HFFc6 (cell line): ENCODE results near the gene DIDO1. TPM values are rescaled to one million over a fixed set of nuclear protein-coding genes. Genes with fewer than 3 reads are reported as not detected.

ENCODE experiments used
- DNase-seq: peaks from one replicate; pipeline ENCODE4 v3.0.0-alpha.2; 2018
- H3K27ac Mint-ChIP-seq: 2 replicates; pipeline ENCODE4 v1.8.0; 2020; ENCODE audit warnings: mild to moderate bottlenecking, mixed read lengths
- H3K27me3 Mint-ChIP-seq: 2 replicates; pipeline ENCODE4 v1.8.0; 2021; ENCODE audit warnings: mild to moderate bottlenecking, moderate library complexity, mixed read lengths; ENCODE audit not compliant: insufficient read depth
- H3K36me3 Mint-ChIP-seq: 2 replicates; pipeline ENCODE4 v1.8.0; 2021; ENCODE audit warnings: low read depth, mixed read lengths
- H3K4me1 Mint-ChIP-seq: 2 replicates; pipeline ENCODE4 v1.8.0; 2020; ENCODE audit warnings: low read depth, mixed read lengths
- H3K4me3 Mint-ChIP-seq: 2 replicates; pipeline ENCODE4 v1.8.0; 2020; ENCODE audit warnings: mild to moderate bottlenecking, moderate library complexity, mixed read lengths
- H3K9me3 Mint-ChIP-seq: 2 replicates; pipeline ENCODE4 v1.8.0; 2020; ENCODE audit warnings: mild to moderate bottlenecking, mixed read lengths
- total RNA-seq, 6 experiments: library from RNA; stranded (reverse); fragmentation: NEBNext Ultra II Directional; extraction: Animal tissue kit (Norgen Biotek cat#: 25700); gene quantifications; 2 replicates in 1 of 6; 3 replicates in 5 of 6; pipeline ENCODE4 v1.2.3, GENCODE V29; 2021
- TF ChIP-seq, protein P1 (sequence below): fragments of 200-600 bp; sonication (generic); IDR thresholded peaks from 2 replicates; pipeline ENCODE4 v1.5.0; 2021; ENCODE audit warnings: antibody characterized with exemption, mild to moderate bottlenecking

Gene DIDO1
- total RNA-seq, 6 experiments from 2014 or later = 31.9 to 36.1 (median 34.8) TPM

DNA sequence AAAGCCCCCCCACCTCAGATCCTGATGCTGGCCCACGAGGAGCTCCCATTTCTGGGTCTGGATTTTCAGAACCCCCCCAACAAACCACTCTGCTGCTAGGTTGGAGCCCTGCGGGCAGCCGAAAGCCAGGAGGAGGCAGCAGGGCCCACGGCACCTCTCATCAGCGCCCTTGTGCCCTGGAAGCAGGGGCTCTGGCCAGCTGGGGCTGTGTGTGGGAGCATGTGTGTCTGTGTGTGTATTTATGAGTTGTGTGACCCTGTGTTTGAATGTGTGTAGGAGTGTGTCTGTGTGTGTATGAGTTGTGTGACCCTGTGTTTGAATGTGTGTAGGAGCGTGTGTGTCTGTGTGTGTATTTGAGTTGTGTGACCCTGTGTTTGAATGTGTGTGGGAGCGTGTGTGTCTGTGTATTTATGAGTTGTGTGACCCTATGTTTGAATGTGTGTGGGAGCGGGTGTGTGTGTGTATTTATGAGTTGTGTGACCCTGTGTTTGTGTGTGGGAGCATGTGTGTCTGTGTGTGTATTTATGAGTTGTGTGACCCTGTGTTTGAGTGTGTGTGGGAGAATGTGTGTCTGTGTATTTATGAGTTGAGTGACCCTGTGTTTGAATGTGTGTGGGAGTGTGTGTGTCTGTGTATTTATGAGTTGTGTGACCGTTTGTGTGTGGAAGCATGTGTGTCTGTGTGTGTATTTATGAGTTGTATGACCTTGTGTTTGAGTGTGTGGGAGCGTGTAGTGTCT, 45.1 kb upstream of the DIDO1 start:
- Mint-ChIP-seq H3K27me3 (peaks cover 43% of the 10 kb centered on the region), H3K27ac (no peak overlapping the region), H3K4me1 (peaks cover 8% of the 10 kb centered on the region; the same call in 1 of the 2 replicates), H3K4me3 (0 out of 2 replicates have a peak overlapping the region, but pooled peaks have one; percentile 0), H3K9me3 (no peaks in the 10 kb centered on the region), H3K36me3 (no peaks in the 10 kb centered on the region)
- no peak for DNase-seq
- TF ChIP-seq, protein P1, sequence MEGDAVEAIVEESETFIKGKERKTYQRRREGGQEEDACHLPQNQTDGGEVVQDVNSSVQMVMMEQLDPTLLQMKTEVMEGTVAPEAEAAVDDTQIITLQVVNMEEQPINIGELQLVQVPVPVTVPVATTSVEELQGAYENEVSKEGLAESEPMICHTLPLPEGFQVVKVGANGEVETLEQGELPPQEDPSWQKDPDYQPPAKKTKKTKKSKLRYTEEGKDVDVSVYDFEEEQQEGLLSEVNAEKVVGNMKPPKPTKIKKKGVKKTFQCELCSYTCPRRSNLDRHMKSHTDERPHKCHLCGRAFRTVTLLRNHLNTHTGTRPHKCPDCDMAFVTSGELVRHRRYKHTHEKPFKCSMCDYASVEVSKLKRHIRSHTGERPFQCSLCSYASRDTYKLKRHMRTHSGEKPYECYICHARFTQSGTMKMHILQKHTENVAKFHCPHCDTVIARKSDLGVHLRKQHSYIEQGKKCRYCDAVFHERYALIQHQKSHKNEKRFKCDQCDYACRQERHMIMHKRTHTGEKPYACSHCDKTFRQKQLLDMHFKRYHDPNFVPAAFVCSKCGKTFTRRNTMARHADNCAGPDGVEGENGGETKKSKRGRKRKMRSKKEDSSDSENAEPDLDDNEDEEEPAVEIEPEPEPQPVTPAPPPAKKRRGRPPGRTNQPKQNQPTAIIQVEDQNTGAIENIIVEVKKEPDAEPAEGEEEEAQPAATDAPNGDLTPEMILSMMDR = no peak

DNA sequence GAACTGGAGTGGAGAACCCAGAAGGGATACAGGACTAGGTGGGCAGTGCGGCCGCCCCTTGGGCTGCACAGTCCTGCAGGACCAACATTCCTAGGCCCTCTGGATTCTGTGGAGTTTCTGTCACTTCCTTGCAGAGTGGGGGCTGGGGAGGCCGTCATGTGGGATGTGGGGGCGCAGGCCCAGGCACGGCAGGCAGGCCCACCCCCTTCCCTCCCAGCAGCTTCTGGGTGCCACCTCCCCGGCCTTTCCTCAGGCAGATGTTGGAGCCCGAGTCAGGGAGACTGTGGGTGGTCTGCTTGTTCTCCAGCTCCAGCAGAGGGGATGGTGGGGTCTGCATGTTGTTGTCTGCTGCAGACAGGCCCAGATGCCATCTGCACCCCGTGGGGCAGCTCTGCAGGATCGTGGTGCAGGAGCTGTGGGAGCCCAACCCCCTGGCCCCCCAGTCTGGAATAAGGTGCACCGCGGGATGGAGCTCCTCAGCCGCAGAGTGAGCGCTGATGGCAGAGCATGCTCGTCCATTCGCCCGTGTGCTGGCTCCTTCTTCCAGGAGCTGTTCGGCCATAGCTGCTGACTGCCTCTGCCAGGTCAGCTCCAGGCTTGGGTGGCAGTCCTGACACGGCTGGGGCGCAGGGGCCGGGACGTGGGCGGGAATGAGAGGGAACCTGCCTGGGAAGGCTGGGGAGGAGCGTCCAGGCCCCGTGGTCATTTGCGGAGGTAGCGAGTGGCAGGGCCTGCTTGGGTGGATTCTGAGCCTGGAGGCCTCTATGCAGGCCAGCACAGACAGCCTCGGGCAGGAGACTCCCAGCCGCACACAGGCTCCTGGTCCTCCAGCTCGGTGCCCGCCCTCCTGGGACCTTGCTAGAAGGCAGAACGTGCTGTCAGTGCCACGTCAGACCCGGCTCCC, 44.3 kb upstream of the DIDO1 start:
- Mint-ChIP-seq H3K27ac (no peak overlapping the region), H3K36me3 (no peaks in the 10 kb centered on the region), H3K9me3 (no peaks in the 10 kb centered on the region), H3K27me3 (peaks cover 42% of the 10 kb centered on the region), H3K4me1 (peaks cover 8% of the 10 kb centered on the region; the same call in 1 of the 2 replicates), H3K4me3 (no peak overlapping the region)
- DNase-seq = no peak
- TF ChIP-seq, protein P1 = no peak

DNA sequence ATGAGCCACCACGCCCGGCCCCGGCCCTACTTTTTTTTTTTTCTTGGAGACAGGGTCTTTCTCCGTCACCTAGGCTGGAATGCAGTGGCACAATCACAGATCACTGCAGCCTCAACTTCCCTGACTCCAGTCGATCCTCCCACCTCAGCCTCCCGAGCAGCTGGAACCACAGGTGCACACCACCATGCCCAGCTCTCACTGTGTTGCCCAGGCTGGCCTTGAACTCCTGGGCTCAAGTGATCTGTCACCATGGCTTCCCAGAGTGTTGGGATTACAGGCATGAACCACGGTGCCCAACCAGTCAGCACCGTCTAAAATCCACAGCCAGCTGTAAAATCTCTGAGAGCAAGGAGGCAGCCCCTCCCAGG, 43.6 kb upstream of the DIDO1 start:
- H3K27me3 Mint-ChIP-seq = peaks cover 39% of the 10 kb centered on the region
- no peaks in the 10 kb centered on the region for H3K9me3 Mint-ChIP-seq
- no peak for DNase-seq
- H3K27ac Mint-ChIP-seq = no peak overlapping the region
- TF ChIP-seq, protein P1 = no peak
- H3K4me3 Mint-ChIP-seq = no peak overlapping the region
- no peaks in the 10 kb centered on the region for H3K36me3 Mint-ChIP-seq
- peaks cover 8% of the 10 kb centered on the region; the same call in 1 of the 2 replicates for H3K4me1 Mint-ChIP-seq

DNA sequence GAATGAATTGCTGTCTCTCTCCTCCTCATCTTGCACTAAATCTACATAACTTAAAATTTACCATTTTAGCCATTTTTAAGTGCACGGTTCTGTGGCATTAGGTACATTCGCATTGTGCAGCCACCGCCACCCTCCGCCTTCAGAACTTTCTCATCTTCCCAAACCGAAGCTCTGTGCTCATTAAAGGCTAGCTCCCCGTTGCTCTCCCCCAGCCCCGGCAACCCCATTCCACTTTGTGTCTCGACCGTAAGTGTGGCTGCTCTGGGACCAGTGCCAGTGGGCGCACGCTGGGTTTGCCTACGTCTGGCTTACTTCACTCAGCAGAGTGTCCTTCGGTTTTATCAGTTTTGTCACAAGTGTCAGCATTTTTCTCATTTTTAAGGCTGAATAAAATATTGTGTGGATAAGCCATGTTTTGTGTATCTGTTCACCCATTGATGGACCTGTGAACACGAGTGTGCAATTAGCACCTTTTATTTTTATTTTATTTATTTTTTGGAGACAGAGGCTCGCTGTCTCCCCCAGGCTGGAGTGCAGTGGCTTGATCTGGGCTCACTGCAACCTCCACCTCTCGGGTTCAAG, 43.0 kb upstream of the DIDO1 start:
- Mint-ChIP-seq H3K4me1 (peaks cover 8% of the 10 kb centered on the region; the same call in 1 of the 2 replicates), H3K4me3 (no peak overlapping the region), H3K27ac (no peak overlapping the region), H3K27me3 (peaks cover 35% of the 10 kb centered on the region), H3K36me3 (no peaks in the 10 kb centered on the region), H3K9me3 (no peaks in the 10 kb centered on the region)
- TF ChIP-seq, protein P1 = no peak
- DNase-seq = no peak

DNA sequence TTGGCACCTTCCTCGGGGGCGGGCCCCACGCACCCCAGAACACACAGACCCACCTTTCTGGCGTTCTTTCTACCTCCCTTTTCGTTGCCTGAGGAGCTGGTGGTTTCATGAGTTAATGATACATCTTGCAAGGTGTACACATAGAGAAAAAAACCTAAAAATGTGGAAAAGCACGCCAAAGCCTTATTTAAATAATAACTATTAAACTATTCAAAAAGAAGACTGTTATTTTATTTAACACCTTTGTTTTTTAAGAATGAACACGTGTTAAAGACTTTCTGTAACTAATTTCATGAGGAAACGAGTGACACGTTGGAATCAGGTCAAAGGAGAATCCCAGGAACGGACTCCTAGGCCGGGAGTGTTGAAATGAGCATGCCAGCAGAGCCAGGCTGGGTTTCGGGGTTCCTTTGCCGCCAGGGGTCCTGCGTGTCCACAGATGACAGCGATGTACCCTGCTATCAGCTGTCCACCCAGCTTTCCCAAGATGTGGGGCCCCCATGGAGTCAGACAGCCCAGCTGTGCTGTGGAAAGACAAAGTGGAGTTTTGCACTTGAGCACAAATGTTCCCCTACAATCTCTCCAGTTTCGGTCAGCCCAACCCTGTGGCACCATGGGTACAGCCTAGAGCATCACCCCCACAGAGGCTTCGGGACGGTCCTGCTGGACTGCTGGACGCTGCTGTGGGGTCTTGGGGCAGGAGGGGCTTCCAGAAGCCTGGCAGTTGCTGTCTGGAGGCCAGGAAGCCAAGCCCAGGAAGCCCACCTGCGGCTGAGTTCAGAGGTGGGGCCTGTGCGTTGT, 42.3 kb upstream of the DIDO1 start:
- H3K4me1 Mint-ChIP-seq = peaks cover 8% of the 10 kb centered on the region; the same call in 1 of the 2 replicates
- H3K27ac Mint-ChIP-seq = no peak overlapping the region
- no peaks in the 10 kb centered on the region for H3K9me3 Mint-ChIP-seq
- TF ChIP-seq, protein P1 = no peak
- no peak for DNase-seq
- H3K36me3 Mint-ChIP-seq = no peaks in the 10 kb centered on the region
- H3K4me3 Mint-ChIP-seq = no peak overlapping the region
- peaks cover 32% of the 10 kb centered on the region for H3K27me3 Mint-ChIP-seq
